HepG2 (cell line): Measurements from ENCODE around the gene FAM199X. TPM values are rescaled to one million over a fixed set of nuclear protein-coding genes. Genes with fewer than 3 reads are reported as not detected.
A peak's percentile ranks its signal among the peaks of the same experiment; 100 is the strongest.

Experiments
- HDAC1 ChIP-seq: sonication (generic); formaldehyde crosslinking; IDR thresholded peaks from 2 replicates; pipeline ENCODE4 v1.5.1; 2020; ENCODE audit warnings: mild to moderate bottlenecking, missing genetic modification reagents
- HOXA9 ChIP-seq: sonication (generic); formaldehyde crosslinking; IDR thresholded peaks from 2 replicates; pipeline ENCODE4 v1.8.1; 2022; ENCODE audit warnings: missing genetic modification reagents, mild to moderate bottlenecking, moderate library complexity, borderline replicate concordance
- KDM2A ChIP-seq: sonication (generic); formaldehyde crosslinking; IDR thresholded peaks from 2 replicates; pipeline ENCODE4 v1.4.0; 2020; ENCODE audit warnings: low read depth, missing genetic modification reagents, borderline replicate concordance
- MED1 ChIP-seq: sonication (generic); formaldehyde crosslinking; IDR thresholded peaks from 2 replicates; pipeline ENCODE4 v1.4.0; 2020; ENCODE audit warnings: missing genetic modification reagents
- MTF2 ChIP-seq: sonication (generic); formaldehyde crosslinking; IDR thresholded peaks from 2 replicates; pipeline ENCODE4 v1.5.0; 2020; ENCODE audit warnings: missing genetic modification reagents, borderline replicate concordance
- STAT6 ChIP-seq: sonication (generic); formaldehyde crosslinking; IDR thresholded peaks from 2 replicates; pipeline ENCODE4 v1.4.0; 2020; ENCODE audit warnings: missing genetic modification reagents, mild to moderate bottlenecking, borderline replicate concordance
- ZNF274 ChIP-seq: sonication (generic); formaldehyde crosslinking; IDR thresholded peaks from 2 replicates; pipeline ENCODE4 v1.5.1; 2020; ENCODE audit warnings: mild to moderate bottlenecking, missing genetic modification reagents
- ZNF780A ChIP-seq: sonication (generic); formaldehyde crosslinking; IDR thresholded peaks from 2 replicates; pipeline ENCODE4 v1.8.0; 2022; ENCODE audit warnings: mild to moderate bottlenecking, missing genetic modification reagents, moderate library complexity
- polyA plus RNA-seq, 8 experiments: library from polyadenylated mRNA; depleted of rRNA in 3 of 8; stranded (reverse) in 7 of 8; unstranded in 1 of 8; fragments of >200 nt; fragmentation: Illumina TruSeq in 4 of 8; extraction: Trizol in 4 of 8; gene quantifications; 2 replicates each; pipeline versions ENCODE4 v1.2.1 to v1.2.3, GENCODE V29; 2011 to 2016; ENCODE audit warnings: low read depth in 4 of 8, missing spikeins in 1 of 8, mixed read lengths in 1 of 8; ENCODE audit not compliant: insufficient read depth in 1 of 8
- total RNA-seq, 5 experiments: library from RNA; depleted of rRNA; stranded (reverse); fragments of >200 nt; fragmentation: Illumina TruSeq; extraction: Trizol; gene quantifications; 2 replicates each; pipeline ENCODE4 v1.2.3, GENCODE V29; 2016; ENCODE audit warnings: low read depth in 1 of 5
- TF ChIP-seq, protein P1 (sequence below): sonication (generic); formaldehyde crosslinking; IDR thresholded peaks from 2 replicates; pipeline ENCODE4 v1.4.0; 2020; ENCODE audit warnings: missing genetic modification reagents, mild to moderate bottlenecking, borderline replicate concordance
- TF ChIP-seq, protein P2 (sequence below): sonication (generic); formaldehyde crosslinking; IDR thresholded peaks from 2 replicates; pipeline ENCODE4 v1.8.1; 2023; ENCODE audit warnings: mild to moderate bottlenecking, missing genetic modification reagents
- TF ChIP-seq, protein P3 (sequence below): sonication (generic); formaldehyde crosslinking; IDR thresholded peaks from 2 replicates; pipeline ENCODE4 v1.5.0; 2020; ENCODE audit warnings: mild to moderate bottlenecking, missing genetic modification reagents, borderline replicate concordance
- TF ChIP-seq, protein P4 (sequence below): sonication (generic); formaldehyde crosslinking; IDR thresholded peaks from 2 replicates; pipeline ENCODE4 v1.5.1; 2020; ENCODE audit warnings: missing genetic modification reagents, mild to moderate bottlenecking, borderline replicate concordance

The FAM199X gene
- total and polyA plus RNA-seq, 2 of the 13 experiments (the other 11 are each of a cell fraction or from before 2014, with no cell fraction given): 5.1 to 18.0 TPM

DNA sequence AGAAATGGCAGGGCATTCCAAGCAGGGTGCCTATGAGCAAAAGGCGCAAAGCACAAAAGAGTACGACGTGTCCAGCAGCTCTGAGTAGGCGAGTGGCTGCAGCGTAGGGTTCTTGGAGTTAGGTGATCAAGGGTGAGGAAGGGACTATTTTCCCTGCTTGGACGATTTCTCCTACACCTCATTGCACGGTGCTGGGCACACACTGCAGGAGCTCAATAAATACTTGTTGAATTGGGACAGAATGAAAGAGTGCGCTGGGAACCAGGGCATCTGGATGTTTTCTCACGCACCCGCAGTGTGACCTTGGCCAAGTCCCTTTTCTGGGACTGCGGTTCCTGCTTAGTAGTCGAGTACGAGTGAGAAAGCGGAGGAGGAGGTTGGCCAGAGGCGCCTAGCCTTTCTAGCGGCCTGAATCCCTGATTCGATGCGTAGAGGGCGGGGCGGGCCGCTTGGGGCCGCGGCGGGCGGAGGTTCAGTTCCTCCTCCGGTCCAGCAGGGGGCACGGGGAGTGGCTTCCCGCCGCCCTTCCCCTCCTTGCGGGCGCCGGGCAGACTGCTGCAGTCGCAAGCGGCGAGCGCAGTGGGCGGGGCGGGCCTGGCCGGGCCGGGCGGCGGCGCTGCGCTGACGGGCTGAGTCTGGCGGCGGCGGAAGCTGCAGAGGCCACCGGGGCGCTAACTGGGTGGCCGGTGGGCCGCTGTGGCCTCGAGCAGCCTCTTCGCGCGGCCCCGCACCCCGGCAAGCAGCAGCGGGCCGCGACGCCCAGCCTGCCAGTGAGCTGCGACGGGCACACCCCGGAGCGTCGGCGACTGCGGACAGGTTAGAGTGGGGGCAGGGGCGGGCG is at the start of gene FAM199X (continued):
- TF ChIP-seq, protein P1, sequence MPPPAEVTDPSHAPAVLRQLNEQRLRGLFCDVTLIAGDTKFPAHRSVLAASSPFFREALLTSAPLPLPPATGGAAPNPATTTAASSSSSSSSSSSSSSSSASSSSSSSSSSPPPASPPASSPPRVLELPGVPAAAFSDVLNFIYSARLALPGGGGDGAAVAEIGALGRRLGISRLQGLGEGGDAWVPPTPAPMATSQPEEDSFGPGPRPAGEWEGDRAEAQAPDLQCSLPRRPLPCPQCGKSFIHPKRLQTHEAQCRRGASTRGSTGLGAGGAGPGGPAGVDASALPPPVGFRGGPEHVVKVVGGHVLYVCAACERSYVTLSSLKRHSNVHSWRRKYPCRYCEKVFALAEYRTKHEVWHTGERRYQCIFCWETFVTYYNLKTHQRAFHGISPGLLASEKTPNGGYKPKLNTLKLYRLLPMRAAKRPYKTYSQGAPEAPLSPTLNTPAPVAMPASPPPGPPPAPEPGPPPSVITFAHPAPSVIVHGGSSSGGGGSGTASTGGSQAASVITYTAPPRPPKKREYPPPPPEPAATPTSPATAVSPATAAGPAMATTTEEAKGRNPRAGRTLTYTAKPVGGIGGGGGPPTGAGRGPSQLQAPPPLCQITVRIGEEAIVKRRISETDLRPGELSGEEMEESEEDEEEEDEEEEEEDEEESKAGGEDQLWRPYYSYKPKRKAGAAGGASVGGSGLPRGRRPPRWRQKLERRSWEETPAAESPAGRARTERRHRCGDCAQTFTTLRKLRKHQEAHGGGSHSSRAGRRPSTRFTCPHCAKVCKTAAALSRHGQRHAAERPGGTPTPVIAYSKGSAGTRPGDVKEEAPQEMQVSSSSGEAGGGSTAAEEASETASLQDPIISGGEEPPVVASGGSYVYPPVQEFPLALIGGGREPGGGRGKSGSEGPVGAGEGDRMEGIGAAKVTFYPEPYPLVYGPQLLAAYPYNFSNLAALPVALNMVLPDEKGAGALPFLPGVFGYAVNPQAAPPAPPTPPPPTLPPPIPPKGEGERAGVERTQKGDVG (CRISPR knock-in tag): no peak
- peak; percentile 43; the same call in 1 of the 2 replicates for TF ChIP-seq KDM2A (CRISPR knock-in tag)
- TF ChIP-seq HDAC1 (CRISPR knock-in tag): peak; percentile 45; the same call in 1 of the 2 replicates
- peak; percentile 59; the same call in 1 of the 2 replicates for TF ChIP-seq MED1 (CRISPR knock-in tag)
- TF ChIP-seq ZNF780A (CRISPR knock-in tag): no peak
- TF ChIP-seq ZNF274 (CRISPR knock-in tag): no peak
- no peak for TF ChIP-seq HOXA9 (CRISPR knock-in tag)
- TF ChIP-seq, protein P2, sequence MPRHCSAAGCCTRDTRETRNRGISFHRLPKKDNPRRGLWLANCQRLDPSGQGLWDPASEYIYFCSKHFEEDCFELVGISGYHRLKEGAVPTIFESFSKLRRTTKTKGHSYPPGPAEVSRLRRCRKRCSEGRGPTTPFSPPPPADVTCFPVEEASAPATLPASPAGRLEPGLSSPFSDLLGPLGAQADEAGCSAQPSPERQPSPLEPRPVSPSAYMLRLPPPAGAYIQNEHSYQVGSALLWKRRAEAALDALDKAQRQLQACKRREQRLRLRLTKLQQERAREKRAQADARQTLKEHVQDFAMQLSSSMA (CRISPR knock-in tag): no peak
- TF ChIP-seq STAT6 (CRISPR knock-in tag): no peak
- TF ChIP-seq, protein P3, sequence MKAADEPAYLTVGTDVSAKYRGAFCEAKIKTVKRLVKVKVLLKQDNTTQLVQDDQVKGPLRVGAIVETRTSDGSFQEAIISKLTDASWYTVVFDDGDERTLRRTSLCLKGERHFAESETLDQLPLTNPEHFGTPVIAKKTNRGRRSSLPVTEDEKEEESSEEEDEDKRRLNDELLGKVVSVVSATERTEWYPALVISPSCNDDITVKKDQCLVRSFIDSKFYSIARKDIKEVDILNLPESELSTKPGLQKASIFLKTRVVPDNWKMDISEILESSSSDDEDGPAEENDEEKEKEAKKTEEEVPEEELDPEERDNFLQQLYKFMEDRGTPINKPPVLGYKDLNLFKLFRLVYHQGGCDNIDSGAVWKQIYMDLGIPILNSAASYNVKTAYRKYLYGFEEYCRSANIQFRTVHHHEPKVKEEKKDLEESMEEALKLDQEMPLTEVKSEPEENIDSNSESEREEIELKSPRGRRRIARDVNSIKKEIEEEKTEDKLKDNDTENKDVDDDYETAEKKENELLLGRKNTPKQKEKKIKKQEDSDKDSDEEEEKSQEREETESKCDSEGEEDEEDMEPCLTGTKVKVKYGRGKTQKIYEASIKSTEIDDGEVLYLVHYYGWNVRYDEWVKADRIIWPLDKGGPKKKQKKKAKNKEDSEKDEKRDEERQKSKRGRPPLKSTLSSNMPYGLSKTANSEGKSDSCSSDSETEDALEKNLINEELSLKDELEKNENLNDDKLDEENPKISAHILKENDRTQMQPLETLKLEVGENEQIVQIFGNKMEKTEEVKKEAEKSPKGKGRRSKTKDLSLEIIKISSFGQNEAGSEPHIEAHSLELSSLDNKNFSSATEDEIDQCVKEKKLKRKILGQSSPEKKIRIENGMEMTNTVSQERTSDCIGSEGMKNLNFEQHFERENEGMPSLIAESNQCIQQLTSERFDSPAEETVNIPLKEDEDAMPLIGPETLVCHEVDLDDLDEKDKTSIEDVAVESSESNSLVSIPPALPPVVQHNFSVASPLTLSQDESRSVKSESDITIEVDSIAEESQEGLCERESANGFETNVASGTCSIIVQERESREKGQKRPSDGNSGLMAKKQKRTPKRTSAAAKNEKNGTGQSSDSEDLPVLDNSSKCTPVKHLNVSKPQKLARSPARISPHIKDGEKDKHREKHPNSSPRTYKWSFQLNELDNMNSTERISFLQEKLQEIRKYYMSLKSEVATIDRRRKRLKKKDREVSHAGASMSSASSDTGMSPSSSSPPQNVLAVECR (CRISPR knock-in tag): peak; percentile 43; the same call in 1 of the 2 replicates
- TF ChIP-seq, protein P4, sequence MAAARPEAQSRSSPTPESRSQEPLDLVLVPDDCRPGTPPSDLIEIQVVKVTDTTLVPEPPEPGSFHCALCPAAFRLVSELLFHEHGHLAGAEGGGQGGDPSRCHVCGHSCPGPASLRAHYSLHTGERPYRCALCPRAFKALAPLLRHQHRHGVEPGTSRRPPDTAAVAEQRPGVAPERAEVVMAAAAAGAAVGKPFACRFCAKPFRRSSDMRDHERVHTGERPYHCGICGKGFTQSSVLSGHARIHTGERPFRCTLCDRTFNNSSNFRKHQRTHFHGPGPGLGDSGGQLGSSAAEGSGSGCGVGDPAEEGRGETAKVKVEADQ: 0 out of 2 replicates have a peak, but pooled peaks have one; percentile 18
- TF ChIP-seq MTF2 (CRISPR knock-in tag): no peak
